ENCODE measurements around the gene FGF14. TPM values are rescaled to one million over a fixed set of nuclear protein-coding genes. Genes with fewer than 3 reads are reported as not detected.

FGF14 gene
- total RNA-seq, 4 donors from 2014 or later = 0.08 to 1.4 (median 0.22) TPM

- H3K27me3 ChIP-seq = no peaks in the 10 kb centered on the region
- H3K9me3 ChIP-seq = no peaks in the 10 kb centered on the region
- H3K27ac ChIP-seq = no peak overlapping the region
- H3K36me3 ChIP-seq = no peaks in the 10 kb centered on the region
- H3K4me1 ChIP-seq = peaks cover 3% of the 10 kb centered on the region
- WGBS = 86% methylated on average over 3 of the region's 3 CpGs
- no peak overlapping the region for H3K4me3 ChIP-seq
- TF ChIP-seq CTCF (IDR thresholded peaks at IDR 0.05) (no peak), POLR2AphosphoS5 (IDR thresholded peaks at IDR 0.05) (no peak), POLR2A (IDR thresholded peaks at IDR 0.05) (no peak), EP300 (IDR thresholded peaks at IDR 0.05) (no peak)
- DNase-seq (ENCODE audit: low spot score in 2 of 2) = no peak
Measured at GRCh38 chr13:102136735-102137296, 265.0 kb downstream of the FGF14 start.

- WGBS = 66% methylated on average over 3 of the region's 3 CpGs
- Histone ChIP-seq H3K27ac (no peak overlapping the region), H3K36me3 (no peaks in the 10 kb centered on the region), H3K4me1 (peaks cover 13% of the 10 kb centered on the region), H3K4me3 (no peak overlapping the region), H3K27me3 (no peaks in the 10 kb centered on the region), H3K9me3 (no peaks in the 10 kb centered on the region)
- no peak for DNase-seq (ENCODE audit: low spot score in 2 of 2)
- TF ChIP-seq POLR2A (IDR thresholded peaks at IDR 0.05) (no peak), EP300 (IDR thresholded peaks at IDR 0.05) (no peak), CTCF (IDR thresholded peaks at IDR 0.05) (no peak), POLR2AphosphoS5 (IDR thresholded peaks at IDR 0.05) (no peak)
Measured at GRCh38 chr13:102132777-102133295, 269.0 kb downstream of the FGF14 start.

GRCh38 chr13:102131246-102131645 is 270.6 kb downstream of the FGF14 start:
- Histone ChIP-seq H3K27ac (no peak overlapping the region), H3K27me3 (no peaks in the 10 kb centered on the region), H3K9me3 (no peaks in the 10 kb centered on the region), H3K4me1 (peaks cover 14% of the 10 kb centered on the region), H3K36me3 (no peaks in the 10 kb centered on the region), H3K4me3 (no peak overlapping the region)
- WGBS = 72% methylated on average over 2 of the region's 2 CpGs
- DNase-seq (ENCODE audit: low spot score in 2 of 2) = no peak
- TF ChIP-seq POLR2AphosphoS5 (IDR thresholded peaks at IDR 0.05) (no peak), EP300 (IDR thresholded peaks at IDR 0.05) (no peak)

GRCh38 chr13:102128216-102128810 is 273.5 kb downstream of the FGF14 start:
- Histone ChIP-seq H3K36me3 (no peaks in the 10 kb centered on the region), H3K4me1 (peaks cover 14% of the 10 kb centered on the region), H3K27me3 (no peaks in the 10 kb centered on the region), H3K9me3 (no peaks in the 10 kb centered on the region), H3K4me3 (no peak overlapping the region), H3K27ac (peak overlapping the region; percentile 33)
- no peak for DNase-seq (ENCODE audit: low spot score in 2 of 2)
- 31% methylated on average over 4 of the region's 4 CpGs for WGBS
- TF ChIP-seq EP300 (IDR thresholded peaks at IDR 0.05) (no peak), POLR2AphosphoS5 (IDR thresholded peaks at IDR 0.05) (peak in 2 of 3 donors; percentile 9 to 13), POLR2A (IDR thresholded peaks at IDR 0.05) (no peak)

GRCh38 chr13:102127153-102127552 is 274.7 kb downstream of the FGF14 start:
- Histone ChIP-seq H3K36me3 (no peaks in the 10 kb centered on the region), H3K27ac (no peak overlapping the region), H3K9me3 (no peaks in the 10 kb centered on the region), H3K27me3 (no peaks in the 10 kb centered on the region), H3K4me1 (peaks cover 14% of the 10 kb centered on the region), H3K4me3 (no peak overlapping the region)
- no peak for DNase-seq (ENCODE audit: low spot score in 2 of 2)
- 83% methylated on average over 1 of the region's 1 CpG for WGBS
- no peak for TF ChIP-seq POLR2A (IDR thresholded peaks at IDR 0.05)
- no peak for TF ChIP-seq CTCF (IDR thresholded peaks at IDR 0.05)
- no peak for TF ChIP-seq EP300 (IDR thresholded peaks at IDR 0.05)
- no peak for TF ChIP-seq POLR2AphosphoS5 (IDR thresholded peaks at IDR 0.05)

- DNase-seq (ENCODE audit: low spot score in 2 of 2) = no peak
- no peak overlapping the region for H3K27ac ChIP-seq
- no peaks in the 10 kb centered on the region for H3K36me3 ChIP-seq
- no peak overlapping the region for H3K4me3 ChIP-seq
- TF ChIP-seq POLR2AphosphoS5 (IDR thresholded peaks at IDR 0.05) = no peak
- no peak for TF ChIP-seq EP300 (IDR thresholded peaks at IDR 0.05)
- no peak for TF ChIP-seq POLR2A (IDR thresholded peaks at IDR 0.05)
- TF ChIP-seq CTCF (IDR thresholded peaks at IDR 0.05) = no peak
- WGBS = 73% methylated on average over 4 of the region's 4 CpGs
- no peaks in the 10 kb centered on the region for H3K27me3 ChIP-seq
- peaks cover 6% of the 10 kb centered on the region for H3K4me1 ChIP-seq
- H3K9me3 ChIP-seq = no peaks in the 10 kb centered on the region
Measured at GRCh38 chr13:102122147-102122546, 279.7 kb downstream of the FGF14 start.
